Endothelial cell (in vitro differentiated cells): Measurements from ENCODE around the gene TMEM132E. TPM values are rescaled to one million over a fixed set of nuclear protein-coding genes. Genes with fewer than 3 reads are reported as not detected.

Experiments
- DNase-seq: peaks from one replicate; pipeline ENCODE4 v3.0.0; 2021; ENCODE audit warnings: low spot score
- H3K27ac Mint-ChIP-seq: one replicate; pipeline ENCODE4 v1.8.0; 2021; ENCODE audit warnings: mixed read lengths, inconsistent platforms; ENCODE audit not compliant: unreplicated experiment
- H3K27me3 Mint-ChIP-seq: one replicate; pipeline ENCODE4 v1.8.0; 2021; ENCODE audit warnings: mild to moderate bottlenecking, moderate library complexity, mixed read lengths, inconsistent platforms; ENCODE audit not compliant: unreplicated experiment
- H3K36me3 Mint-ChIP-seq: one replicate; pipeline ENCODE4 v1.8.0; 2021; ENCODE audit warnings: mild to moderate bottlenecking, low read depth, mixed read lengths, inconsistent platforms; ENCODE audit not compliant: unreplicated experiment
- H3K4me1 Mint-ChIP-seq: one replicate; pipeline ENCODE4 v1.8.0; 2021; ENCODE audit warnings: mild to moderate bottlenecking, mixed read lengths, inconsistent platforms; ENCODE audit not compliant: unreplicated experiment
- H3K4me3 Mint-ChIP-seq: one replicate; pipeline ENCODE4 v1.8.0; 2021; ENCODE audit warnings: mild to moderate bottlenecking, mixed read lengths, inconsistent platforms; ENCODE audit not compliant: unreplicated experiment
- H3K9me3 Mint-ChIP-seq: one replicate; pipeline ENCODE4 v1.8.0; 2021; ENCODE audit warnings: mixed read lengths, inconsistent platforms; ENCODE audit not compliant: unreplicated experiment
- CTCF ChIP-seq: fragments of 200-600 bp; sonication (generic); IDR thresholded peaks from one replicate; pipeline ENCODE4 v1.5.0; 2021; ENCODE audit warnings: antibody characterized with exemption; ENCODE audit not compliant: unreplicated experiment
- total RNA-seq: library from RNA; stranded (reverse); fragmentation: NEBNext Ultra II Directional; extraction: Animal tissue kit (Norgen Biotek cat#: 25700); gene quantifications from one replicate; pipeline ENCODE4 v1.2.1, GENCODE V29; 2021; ENCODE audit not compliant: unreplicated experiment

Gene TMEM132E
- total RNA-seq, 1 donor from 2014 or later: 0.08 TPM

GRCh38 chr17:34622862-34623623 lies 43.7 kb downstream of the TMEM132E start:
- Mint-ChIP-seq H3K27ac (no peak overlapping the region), H3K4me1 (peaks cover 9% of the 10 kb centered on the region), H3K36me3 (no peaks in the 10 kb centered on the region), H3K4me3 (no peak overlapping the region), H3K9me3 (no peaks in the 10 kb centered on the region), H3K27me3 (peaks cover 11% of the 10 kb centered on the region)
- no peak for DNase-seq
- no peak for TF ChIP-seq CTCF

- H3K4me3 Mint-ChIP-seq: no peak overlapping the region
- no peak overlapping the region for H3K27ac Mint-ChIP-seq
- H3K36me3 Mint-ChIP-seq: no peaks in the 10 kb centered on the region
- H3K9me3 Mint-ChIP-seq: no peaks in the 10 kb centered on the region
- H3K27me3 Mint-ChIP-seq: peaks cover 11% of the 10 kb centered on the region
- H3K4me1 Mint-ChIP-seq: peaks cover 9% of the 10 kb centered on the region
- DNase-seq: no peak
- TF ChIP-seq CTCF: no peak
Measured at GRCh38 chr17:34623856-34624766, 44.7 kb downstream of the TMEM132E start.

GRCh38 chr17:34624767-34625383 lies 45.5 kb downstream of the TMEM132E start:
- DNase-seq: no peak
- no peak overlapping the region for H3K27ac Mint-ChIP-seq
- H3K4me3 Mint-ChIP-seq: no peak overlapping the region
- peaks cover 9% of the 10 kb centered on the region for H3K4me1 Mint-ChIP-seq
- TF ChIP-seq CTCF: no peak
- H3K36me3 Mint-ChIP-seq: no peaks in the 10 kb centered on the region
- H3K9me3 Mint-ChIP-seq: no peaks in the 10 kb centered on the region
- peaks cover 11% of the 10 kb centered on the region for H3K27me3 Mint-ChIP-seq

- peaks cover 15% of the 10 kb centered on the region for H3K27me3 Mint-ChIP-seq
- peaks cover 9% of the 10 kb centered on the region for H3K4me1 Mint-ChIP-seq
- no peak overlapping the region for H3K4me3 Mint-ChIP-seq
- H3K27ac Mint-ChIP-seq: no peak overlapping the region
- H3K36me3 Mint-ChIP-seq: no peaks in the 10 kb centered on the region
- no peaks in the 10 kb centered on the region for H3K9me3 Mint-ChIP-seq
- no peak for DNase-seq
- TF ChIP-seq CTCF: no peak
Measured at GRCh38 chr17:34626121-34626681, 46.8 kb downstream of the TMEM132E start.
